Activated CD8-positive, alpha-beta memory T cell treated with anti-CD3 and anti-CD28 coated beads, Interleukin-2, amount 50 U/mL, for 24 hours (primary cell): ENCODE results near the gene GP1BB.

Source experiments
- DNase-seq: peaks from one replicate; pipeline ENCODE4 v3.0.0-alpha.2; 2020; ENCODE audit errors: extremely low read depth

The GP1BB gene

GRCh38 chr22:19742160-19743066 lies 19.1 kb downstream of the GP1BB start:
- no peak for DNase-seq

GRCh38 chr22:19743081-19743480 lies 19.7 kb downstream of the GP1BB start:
- no peak for DNase-seq

DNA sequence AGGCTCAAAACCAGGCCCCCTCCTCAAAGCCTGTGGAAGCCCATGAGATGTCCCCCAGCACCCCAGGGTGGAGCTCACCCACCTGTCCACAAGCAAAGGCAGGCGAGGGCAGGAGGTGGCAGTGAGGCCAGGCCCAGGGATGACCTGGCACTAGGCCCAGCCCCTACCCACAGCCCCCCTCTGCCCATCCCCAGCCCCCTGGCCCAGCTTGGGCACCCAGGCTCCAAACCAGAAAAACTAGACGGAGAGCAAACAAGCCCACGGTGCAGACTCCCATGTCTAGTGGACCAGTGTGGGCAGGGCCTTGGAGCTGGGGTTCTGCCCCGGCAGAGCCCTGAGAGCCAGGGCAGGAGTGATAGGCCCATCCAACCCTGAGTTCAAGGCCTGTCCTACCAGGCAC lies 20.3 kb downstream of the GP1BB start:
- DNase-seq: no peak

- DNase-seq: no peak
Measured at GRCh38 chr22:19744350-19745006, 21.1 kb downstream of the GP1BB start.

- no peak for DNase-seq
Measured at GRCh38 chr22:19745155-19746101, 22.1 kb downstream of the GP1BB start.

DNA sequence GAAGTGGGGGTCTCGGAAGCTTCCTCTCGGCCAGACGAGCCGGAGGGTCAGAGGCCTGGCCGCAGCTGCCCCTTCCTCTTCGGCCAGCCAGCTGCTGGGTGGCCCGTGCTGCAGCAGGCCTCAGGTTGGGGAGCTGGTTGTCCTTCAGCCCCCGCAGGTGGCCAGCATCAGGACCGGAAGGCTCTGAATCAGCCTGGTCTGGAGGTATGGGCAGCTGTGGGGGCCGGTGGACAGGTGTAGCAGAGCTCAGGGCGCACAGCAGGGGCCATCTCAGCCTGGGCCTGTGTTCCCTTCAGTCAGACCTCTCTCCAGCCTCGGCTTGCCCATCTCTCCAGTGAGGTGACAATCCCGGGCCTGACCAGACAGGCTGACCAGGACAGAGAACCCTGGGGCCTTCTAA lies 23.4 kb downstream of the GP1BB start:
- DNase-seq: no peak

- no peak for DNase-seq
Measured at GRCh38 chr22:19747551-19747950, 24.2 kb downstream of the GP1BB start.

DNA sequence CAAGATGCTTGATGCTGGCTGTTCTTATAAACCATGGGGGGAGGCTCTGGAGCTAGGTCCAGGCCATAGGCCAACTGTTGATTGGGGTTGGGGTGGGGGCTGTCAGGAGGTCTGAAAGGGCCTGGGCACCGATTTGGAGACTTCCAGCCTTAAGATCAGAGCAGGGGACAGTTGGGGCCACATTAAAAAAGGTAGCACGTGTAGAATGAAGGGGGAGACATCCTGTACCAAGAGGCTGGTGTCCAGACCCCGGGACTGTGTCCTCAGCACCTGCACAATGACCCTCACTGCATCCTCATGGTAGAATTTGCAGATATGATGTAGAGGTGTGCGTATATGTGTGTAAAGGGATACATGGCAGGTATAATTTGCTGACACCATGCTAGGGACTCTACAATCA lies 24.8 kb downstream of the GP1BB start:
- no peak for DNase-seq

- DNase-seq: no peak
Measured at GRCh38 chr22:19748991-19749664, 25.8 kb downstream of the GP1BB start.

DNA sequence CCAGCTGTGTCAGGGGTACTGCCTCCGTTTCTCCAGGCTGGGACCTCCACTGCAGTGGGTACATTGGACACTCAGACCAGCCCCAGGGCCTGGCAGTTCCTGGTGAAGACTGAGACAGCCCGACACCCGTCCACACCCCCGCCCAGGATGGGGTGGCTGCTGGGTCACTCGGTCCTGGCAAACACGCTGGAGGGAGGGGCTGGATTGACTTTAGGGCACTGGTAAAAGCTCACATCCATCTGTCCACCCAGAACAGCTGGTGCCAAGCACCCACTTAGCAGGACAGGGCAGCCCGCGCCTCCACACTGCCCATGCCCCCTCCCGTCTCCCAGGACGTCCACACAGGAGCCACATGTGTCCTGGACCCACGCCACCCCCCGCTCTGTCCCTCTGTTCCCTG lies 26.5 kb downstream of the GP1BB start:
- no peak for DNase-seq

GRCh38 chr22:19750507-19751490 lies 27.5 kb downstream of the GP1BB start:
- no peak for DNase-seq

- DNase-seq: no peak
Measured at GRCh38 chr22:19751497-19752245, 28.3 kb downstream of the GP1BB start.

DNA sequence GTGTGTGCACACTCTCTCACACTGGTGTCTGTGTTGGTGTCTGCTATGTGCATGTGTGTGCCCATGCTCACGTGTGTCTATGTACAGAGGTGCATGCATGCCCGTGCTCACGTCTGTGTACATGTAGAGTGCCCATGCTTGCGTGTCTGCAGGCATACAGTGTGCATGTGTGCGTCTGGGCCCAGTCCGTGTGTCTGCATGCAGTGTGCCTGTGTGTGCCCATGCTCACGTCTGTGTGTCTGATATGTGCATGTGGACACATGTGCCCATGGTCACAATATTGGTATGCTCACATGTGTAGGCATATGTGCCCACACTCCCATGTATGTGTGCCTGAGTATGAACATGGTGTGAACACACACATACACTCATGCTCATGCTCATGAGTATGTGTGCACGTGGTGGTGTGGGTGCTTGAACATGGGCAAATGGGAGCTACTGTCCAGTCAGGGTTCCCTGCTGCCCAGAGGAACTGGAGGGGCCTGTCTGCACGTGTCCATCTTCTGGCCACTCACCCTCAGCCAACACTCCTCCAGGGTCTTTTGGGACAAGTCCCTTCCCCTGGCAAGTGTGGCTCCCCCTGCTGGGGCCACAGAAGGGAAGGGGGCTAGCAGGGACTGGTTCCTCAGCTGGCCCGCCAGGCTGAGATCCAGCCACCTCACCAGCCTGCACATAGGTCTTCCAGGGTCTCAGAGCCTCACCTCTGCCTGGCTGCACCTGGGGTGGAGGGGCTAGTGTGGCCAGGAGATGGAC lies 29.9 kb downstream of the GP1BB start:
- no peak for DNase-seq

DNA sequence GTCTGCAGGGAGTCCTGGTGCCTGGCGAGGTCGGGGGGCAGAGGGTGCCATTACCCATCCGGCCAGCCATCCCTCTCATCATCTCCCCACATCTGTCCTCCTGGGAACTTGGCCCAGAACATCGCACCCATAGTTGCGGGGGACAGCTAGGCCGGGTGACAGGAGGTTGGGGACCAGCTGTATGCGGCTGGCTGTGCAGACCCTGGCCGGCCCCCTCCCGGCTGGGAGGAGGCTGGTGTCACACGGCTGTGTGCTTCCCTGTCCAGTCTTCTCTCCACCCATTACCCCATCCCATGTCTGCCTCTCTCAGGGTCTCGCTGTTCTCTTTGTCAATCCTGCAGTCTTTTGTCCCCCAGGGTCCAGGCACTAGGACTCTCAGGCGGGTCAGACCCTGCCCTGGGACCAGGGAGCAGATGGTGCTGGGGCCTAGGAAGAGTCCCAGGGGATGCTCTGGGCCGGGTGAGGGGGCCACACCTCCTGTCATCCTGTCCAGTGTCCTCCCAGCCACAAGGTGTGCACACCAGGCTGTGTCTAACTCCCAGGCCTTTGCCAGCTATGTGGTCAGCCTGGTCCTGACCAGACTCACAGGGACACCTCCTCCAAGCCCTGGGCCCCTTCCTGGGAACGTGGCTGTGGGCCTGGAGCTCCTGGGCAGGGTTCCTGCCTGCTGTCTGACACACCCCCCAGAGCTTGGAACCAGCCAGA lies 30.8 kb downstream of the GP1BB start:
- DNase-seq: no peak

DNA sequence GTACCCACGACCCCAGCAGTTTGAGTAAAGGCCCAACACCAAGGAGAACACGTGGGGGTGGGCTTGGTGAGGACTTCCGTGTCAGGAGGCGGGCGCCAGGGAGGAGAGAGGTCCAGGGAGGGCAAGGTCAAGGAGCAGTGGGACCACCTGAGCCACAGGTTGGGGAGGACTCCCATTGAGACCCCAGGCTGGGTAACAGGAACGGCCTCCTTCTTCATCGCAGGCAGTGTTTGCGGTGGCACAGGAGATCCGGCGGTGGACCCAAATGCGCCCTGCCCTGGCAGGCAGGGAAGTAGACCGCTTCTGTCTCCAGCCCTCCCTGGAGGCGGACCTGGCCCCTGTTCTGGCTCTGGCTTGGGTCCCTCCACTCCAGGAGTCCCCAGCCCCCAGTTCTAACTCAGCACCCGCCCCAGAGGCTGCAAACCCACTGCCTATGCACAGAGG lies 31.4 kb downstream of the GP1BB start:
- no peak for DNase-seq

DNA sequence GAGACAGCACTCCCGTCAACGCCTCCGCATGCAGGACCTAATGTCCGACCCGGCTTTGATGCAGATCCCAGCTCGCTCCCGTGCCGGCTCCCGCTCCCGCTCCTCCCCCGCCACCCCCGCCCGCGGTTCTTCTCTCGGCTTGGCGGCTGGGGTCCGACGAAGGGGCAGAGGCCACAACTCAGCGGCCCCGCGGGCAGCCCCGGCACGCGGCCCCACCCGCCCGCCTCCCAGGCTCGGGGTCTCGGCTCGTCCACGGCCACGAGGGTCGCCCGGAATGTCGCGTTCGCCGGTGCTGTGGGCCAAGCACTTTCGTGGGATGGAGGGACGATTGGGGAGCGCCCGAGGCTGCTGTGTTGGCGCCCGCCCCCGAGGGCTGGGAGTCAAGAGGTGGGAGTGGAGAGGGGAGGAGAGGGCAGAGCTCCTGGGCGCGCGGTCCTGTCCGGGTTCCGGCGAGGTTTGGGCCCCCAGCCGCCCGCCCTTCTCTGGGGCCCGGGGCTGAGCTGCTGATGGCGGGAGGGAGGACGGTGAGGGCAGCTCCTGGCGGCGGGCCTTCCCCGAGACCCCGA lies 31.9 kb downstream of the GP1BB start:
- no peak for DNase-seq

GRCh38 chr22:19755722-19756287 lies 32.5 kb downstream of the GP1BB start:
- no peak for DNase-seq
